Heart left ventricle (tissue), 16 donors: ENCODE data around the gene HRG. TPM values are rescaled to one million over a fixed set of nuclear protein-coding genes. Genes with fewer than 3 reads are reported as not detected.
"Not testable (repeated sequence)": the region's sequence is repeated elsewhere in the genome, so short reads cannot be mapped to it uniquely, and the experiment has no call there.

Experiments used
- ATAC-seq, 4 donors: fragments of 200-7000 bp; cut with Tn5 transposase; one replicate each; pipeline ENCODE4 v1.9.1; 2020 to 2022; ENCODE audit warnings: moderate library complexity in 4 of 4, mild to moderate bottlenecking in 3 of 4, moderate number of reproducible peaks in 1 of 4
- DNase-seq, 5 donors: peaks; one replicate each; pipeline ENCODE4 v3.0.0-alpha.2; 2020
- H3K27ac ChIP-seq, 12 donors: fragments of 200-600 bp; sonication (generic) in 4 of 12; one replicate each; pipeline versions ENCODE4 v1.5.0 to v1.8.0; 2016 to 2022; ENCODE audit warnings: mild to moderate bottlenecking in 2 of 12
- H3K27me3 ChIP-seq, 9 donors: fragments of 200-600 bp; sonication (generic) in 2 of 9; one replicate each; pipeline versions ENCODE4 v1.5.1 to v1.8.0; 2016 to 2022; ENCODE audit warnings: mild to moderate bottlenecking in 3 of 9
- H3K36me3 ChIP-seq, 9 donors: fragments of 200-600 bp; sonication (generic) in 2 of 9; one replicate each; pipeline versions ENCODE4 v1.5.0 to v1.8.0; 2018 to 2022; ENCODE audit warnings: mild to moderate bottlenecking in 2 of 9
- H3K4me1 ChIP-seq, 12 donors: fragments of 200-600 bp; sonication (generic) in 4 of 12; one replicate each; pipeline versions ENCODE4 v1.5.0 to v1.8.0; 2016 to 2022; ENCODE audit warnings: mild to moderate bottlenecking in 3 of 12
- H3K4me3 ChIP-seq, 12 donors: fragments of 200-600 bp; sonication (generic) in 4 of 12; one replicate each; pipeline versions ENCODE4 v1.5.0 to v1.8.0; 2017 to 2022; ENCODE audit warnings: mild to moderate bottlenecking in 9 of 12, moderate library complexity in 4 of 12
- H3K9me3 ChIP-seq, 12 donors: fragments of 200-600 bp; sonication (generic) in 4 of 12; one replicate each; pipeline versions ENCODE4 v1.5.0 to v1.8.0; 2016 to 2022; ENCODE audit warnings: mild to moderate bottlenecking in 1 of 12
- CTCF ChIP-seq, 12 donors: fragments of 200-600 bp; sonication (generic) in 4 of 12; IDR thresholded peaks; one replicate each; pipeline versions ENCODE4 v1.5.0 to v1.8.0; 2018 to 2022; ENCODE audit warnings: antibody characterized with exemption in 12 of 12, mild to moderate bottlenecking in 5 of 12
- POLR2A ChIP-seq, 2 donors: fragments of 450-650 bp; IDR thresholded peaks; one replicate each; pipeline ENCODE4 v1.6.1; 2017; ENCODE audit warnings: antibody characterized with exemption in 2 of 2, mild to moderate bottlenecking in 2 of 2, moderate library complexity in 2 of 2
- WGBS, 4 donors: extraction: QIAGEN DNeasy Blood & Tissue Kit in 2 of 4; methylation state at CpG; one replicate each; pipeline versions ENCODE4 v1.1.5 to v1.1.7; 2013 to 2018; 5-methylcytosine and 5-hydroxymethylcytosine counted together
- intact Hi-C, 10 donors: fragments of 100-400 bp; cut with DNase I; formaldehyde crosslinking; loops; one replicate each; pipeline versions ENCODE4 v1.11.1 to v1.14.2; 2022
- polyA plus RNA-seq, 2 donors: library from polyadenylated mRNA; stranded (reverse); fragments of 200-250 nt; gene quantifications; one replicate each; pipeline ENCODE4 v1.2.3, GENCODE V29; 2013
- total RNA-seq, 9 donors: library from RNA; depleted of rRNA in 2 of 9; stranded (reverse); fragments of >200 nt in 2 of 9; fragmentation: NEBNext Ultra II Directional in 3 of 9; extraction: Animal tissue kit (Norgen Biotek cat#: 25700) in 3 of 9; gene quantifications; one replicate each; pipeline versions ENCODE4 v1.1.0 to v1.2.4, GENCODE V29; 2016 to 2023
- donor health status: ischemic (EF 13 %, LVEDD 7.1; RV severe dilation, severe dysfunction).
- donor health status: healthy with polysubstance abuse.
- donor health status: DM: no; HTN: yes; CAD: no.
- donor health status: DM: no; HTN: no; CAD: no.
- donor health status: ischemic (EF 25% LVEDD 6.9; RV normal size, moderate dysfunction).
- donor health status: ischemic (EF 25% LVEDD 5.7; RV mildly dilated, moderate dysfunction).
- donor health status: healthy.
- donor health status: DM: yes; HTN: yes; CAD: no.
- donor health status: ischemic (EF 35%, LVEDD 5.7; RV mildly dilated, moderate dysfunction).
- donor health status: nonischemic (EF 11% LVEDD 7.7; RV severe dilation, severe dysfunction).
- donor health status: DM: yes; HTN: yes; CAD: no.
- donor health status: PGD.
- donor health status: ischemic (EF 29% LVEDD 5.4; RV normal size, mild dysfunction).
- donor health status: nonischemic (EF 23%, LVEDD 6.1; RV moderate dilation, normal function).

Gene HRG
- total and polyA plus RNA-seq, 11 donors, result 0.04 TPM; not detected in 10

GRCh38 chr3:186628756-186629155 lies 37.1 kb upstream of the HRG start:
- TF ChIP-seq POLR2A (IDR thresholded peaks at IDR 0.05), result no peak
- no peak for TF ChIP-seq CTCF (IDR thresholded peaks at IDR 0.05)
- 80 to 91% (median 84%) methylated on average over 7 of the region's 7 CpGs for WGBS, 4 donors
- intact Hi-C loops, result loop anchor here in 1 of 10 donors (5.0 kb wide), 1 partner anchor 189 kb away; no protein-coding TSS in a partner anchor
- Histone ChIP-seq H3K9me3 (no peaks in the 10 kb centered on the region), H3K36me3 (no peaks in the 10 kb centered on the region), H3K27ac (no peak overlapping the region), H3K4me3 (no peak overlapping the region), H3K4me1 (no peaks in the 10 kb centered on the region), H3K27me3 (peaks cover 0 to 10% (median 0%) of the 10 kb centered on the region in 9 donors)
- ATAC-seq, result no peak
- DNase-seq, result no peak

- Histone ChIP-seq H3K27ac (no peak overlapping the region), H3K4me1 (no peaks in the 10 kb centered on the region), H3K4me3 (no peak overlapping the region), H3K9me3 (no peaks in the 10 kb centered on the region), H3K36me3 (no peaks in the 10 kb centered on the region), H3K27me3 (peaks cover 0 to under 1% (median 0%) of the 10 kb centered on the region in 9 donors)
- ATAC-seq, result no peak
- intact Hi-C loops, result no loop called here
- 64 to 71% (median 69%) methylated on average over 6 of the region's 6 CpGs for WGBS, 4 donors
- TF ChIP-seq POLR2A (IDR thresholded peaks at IDR 0.05) (no peak), CTCF (IDR thresholded peaks at IDR 0.05) (no peak)
- DNase-seq, result no peak
Measured at GRCh38 chr3:186630950-186631641, 34.7 kb upstream of the HRG start.

- H3K36me3 ChIP-seq, result no peaks in the 10 kb centered on the region
- DNase-seq (no peak), ATAC-seq (no peak)
- no peaks in the 10 kb centered on the region for H3K27me3 ChIP-seq
- no peak overlapping the region for H3K27ac ChIP-seq
- H3K4me1 ChIP-seq, result no peaks in the 10 kb centered on the region
- no peaks in the 10 kb centered on the region for H3K9me3 ChIP-seq
- H3K4me3 ChIP-seq, result no peak overlapping the region
- no peak for TF ChIP-seq POLR2A (IDR thresholded peaks at IDR 0.05)
- no peak for TF ChIP-seq CTCF (IDR thresholded peaks at IDR 0.05)
- intact Hi-C loops, result no loop called here
Measured at GRCh38 chr3:186633481-186633880, 32.3 kb upstream of the HRG start.

GRCh38 chr3:186634207-186634606 lies 31.6 kb upstream of the HRG start:
- H3K27ac ChIP-seq, H3K4me1 ChIP-seq, H3K4me3 ChIP-seq, ATAC-seq, H3K27me3 ChIP-seq, DNase-seq, intact Hi-C loops, H3K9me3 ChIP-seq, H3K36me3 ChIP-seq: not testable (repeated sequence)
- WGBS, 4 donors, result 87 to 91% (median 90%) methylated on average over 5 of the region's 5 CpGs

GRCh38 chr3:186635532-186635931 lies 30.3 kb upstream of the HRG start:
- WGBS, 4 donors, result 82 to 93% (median 87%) methylated on average over 3 of the region's 3 CpGs
- TF ChIP-seq CTCF (IDR thresholded peaks at IDR 0.05), result no peak
- TF ChIP-seq POLR2A (IDR thresholded peaks at IDR 0.05), result no peak
- Histone ChIP-seq H3K27me3 (no peaks in the 10 kb centered on the region), H3K27ac (no peak overlapping the region), H3K4me1 (peaks cover 0 to 13% (median 5%) of the 10 kb centered on the region in 12 donors), H3K9me3 (no peaks in the 10 kb centered on the region), H3K4me3 (no peak overlapping the region), H3K36me3 (no peaks in the 10 kb centered on the region)
- intact Hi-C loops, result no loop called here
- ATAC-seq (no peak), DNase-seq (no peak)
